ENCODE data around the gene DARS2. TPM values are rescaled to one million over a fixed set of nuclear protein-coding genes. Genes with fewer than 3 reads are reported as not detected.
"Not testable (repeated sequence)": the region's sequence is repeated elsewhere in the genome, so short reads cannot be mapped to it uniquely, and the experiment has no call there.

DARS2 gene
- polyA plus RNA-seq, 1 donor from 2014 or later: 4.5 TPM

GRCh38 chr1:173878251-173878650, 53.8 kb downstream of the DARS2 start:
- Histone ChIP-seq H3K9me2 (ENCODE audit: insufficient read depth, low read length) (no peaks in the 10 kb centered on the region), H4K20me1 (ENCODE audit: insufficient read depth) (no peaks in the 10 kb centered on the region), H3K36me3 (ENCODE audit: insufficient read depth, low read length) (peaks cover 6% of the 10 kb centered on the region), H3F3A (ENCODE audit: insufficient read depth, low read length, poor library complexity, severe bottlenecking) (no peaks in the 10 kb centered on the region), H3K4me2 (ENCODE audit: low read length) (no peak overlapping the region), H3K79me2 (replicated peaks; ENCODE audit: insufficient read depth, low read length) (no peaks in the 10 kb centered on the region), H3K4me3 (ENCODE audit: low read length) (no peak overlapping the region), H3K9ac (ENCODE audit: low read length) (no peak overlapping the region), H3K9me3 (ENCODE audit: low read length) (no peaks in the 10 kb centered on the region), H2AFZ (ENCODE audit: low read depth, low read length) (no peak overlapping the region), H3K27ac (ENCODE audit: low read length) (no peak overlapping the region), H3K27me3 (ENCODE audit: insufficient read depth, low read depth, low read length) (no peaks in the 10 kb centered on the region)
- TF ChIP-seq EZH2 (IDR thresholded peaks at IDR 0.05; ENCODE audit: borderline replicate concordance, insufficient read depth, low read length, poor library complexity, severe bottlenecking): no peak
- no peak for TF ChIP-seq MXI1 (conservative IDR thresholded peaks at IDR 0.05; ENCODE audit: poor library complexity, severe bottlenecking)
- TF ChIP-seq TAF1 (IDR thresholded peaks at IDR 0.05; ENCODE audit: low read depth): no peak
- no peak for TF ChIP-seq POLR2AphosphoS5 (IDR thresholded peaks at IDR 0.05)
- TF ChIP-seq RAD21 (conservative IDR thresholded peaks at IDR 0.05): no peak
- TF ChIP-seq EP300 (conservative IDR thresholded peaks at IDR 0.05; ENCODE audit: poor library complexity, severe bottlenecking): no peak
- TF ChIP-seq CTCF (IDR thresholded peaks at IDR 0.05; ENCODE audit: poor library complexity, severe bottlenecking): no peak
- TF ChIP-seq SMC3 (conservative IDR thresholded peaks at IDR 0.05; ENCODE audit: poor library complexity): no peak
- no peak for TF ChIP-seq REST (IDR thresholded peaks at IDR 0.05; ENCODE audit: borderline replicate concordance)

GRCh38 chr1:173881117-173881516, 56.6 kb downstream of the DARS2 start:
- not testable (repeated sequence) for H3K4me2 ChIP-seq (ENCODE audit: low read length); H3K9me2 ChIP-seq (ENCODE audit: insufficient read depth, low read length); H3K27me3 ChIP-seq (ENCODE audit: insufficient read depth, low read depth, low read length); H3K4me3 ChIP-seq (ENCODE audit: low read length); H3K27ac ChIP-seq (ENCODE audit: low read length); H3K79me2 ChIP-seq (replicated peaks; ENCODE audit: insufficient read depth, low read length); H3K9me3 ChIP-seq (ENCODE audit: low read length); H3K9ac ChIP-seq (ENCODE audit: low read length); H2AFZ ChIP-seq (ENCODE audit: low read depth, low read length); H3F3A ChIP-seq (ENCODE audit: insufficient read depth, low read length, poor library complexity, severe bottlenecking); H3K36me3 ChIP-seq (ENCODE audit: insufficient read depth, low read length); H4K20me1 ChIP-seq (ENCODE audit: insufficient read depth)

- Histone ChIP-seq H3K9me3 (ENCODE audit: low read length) (no peaks in the 10 kb centered on the region), H3K79me2 (replicated peaks; ENCODE audit: insufficient read depth, low read length) (no peaks in the 10 kb centered on the region), H3F3A (ENCODE audit: insufficient read depth, low read length, poor library complexity, severe bottlenecking) (no peaks in the 10 kb centered on the region), H3K27me3 (ENCODE audit: insufficient read depth, low read depth, low read length) (no peaks in the 10 kb centered on the region), H3K9ac (ENCODE audit: low read length) (no peak overlapping the region), H4K20me1 (ENCODE audit: insufficient read depth) (no peaks in the 10 kb centered on the region), H3K4me2 (ENCODE audit: low read length) (no peak overlapping the region), H2AFZ (ENCODE audit: low read depth, low read length) (no peak overlapping the region), H3K9me2 (ENCODE audit: insufficient read depth, low read length) (no peaks in the 10 kb centered on the region), H3K36me3 (ENCODE audit: insufficient read depth, low read length) (peaks cover 12% of the 10 kb centered on the region), H3K27ac (ENCODE audit: low read length) (no peak overlapping the region), H3K4me3 (ENCODE audit: low read length) (no peak overlapping the region)
- TF ChIP-seq CTCF (IDR thresholded peaks at IDR 0.05; ENCODE audit: poor library complexity, severe bottlenecking): no peak
- no peak for TF ChIP-seq TAF1 (IDR thresholded peaks at IDR 0.05; ENCODE audit: low read depth)
- TF ChIP-seq POLR2AphosphoS5 (IDR thresholded peaks at IDR 0.05): no peak
- no peak for TF ChIP-seq MXI1 (conservative IDR thresholded peaks at IDR 0.05; ENCODE audit: poor library complexity, severe bottlenecking)
- no peak for TF ChIP-seq SMC3 (conservative IDR thresholded peaks at IDR 0.05; ENCODE audit: poor library complexity)
- TF ChIP-seq RAD21 (conservative IDR thresholded peaks at IDR 0.05): no peak
- no peak for TF ChIP-seq REST (IDR thresholded peaks at IDR 0.05; ENCODE audit: borderline replicate concordance)
- no peak for TF ChIP-seq EZH2 (IDR thresholded peaks at IDR 0.05; ENCODE audit: borderline replicate concordance, insufficient read depth, low read length, poor library complexity, severe bottlenecking)
- no peak for TF ChIP-seq EP300 (conservative IDR thresholded peaks at IDR 0.05; ENCODE audit: poor library complexity, severe bottlenecking)
These were observed 60.2 kb downstream of the DARS2 start for GRCh38 chr1:173884701-173885100.

All from neural cell (in vitro differentiated cells).